ENCODE results near the gene P3H2. TPM values are rescaled to one million over a fixed set of nuclear protein-coding genes. Genes with fewer than 3 reads are reported as not detected.

The P3H2 gene
- total RNA-seq, 4 donors from 2014 or later: 15.6 to 41.5 (median 27.1) TPM

DNA sequence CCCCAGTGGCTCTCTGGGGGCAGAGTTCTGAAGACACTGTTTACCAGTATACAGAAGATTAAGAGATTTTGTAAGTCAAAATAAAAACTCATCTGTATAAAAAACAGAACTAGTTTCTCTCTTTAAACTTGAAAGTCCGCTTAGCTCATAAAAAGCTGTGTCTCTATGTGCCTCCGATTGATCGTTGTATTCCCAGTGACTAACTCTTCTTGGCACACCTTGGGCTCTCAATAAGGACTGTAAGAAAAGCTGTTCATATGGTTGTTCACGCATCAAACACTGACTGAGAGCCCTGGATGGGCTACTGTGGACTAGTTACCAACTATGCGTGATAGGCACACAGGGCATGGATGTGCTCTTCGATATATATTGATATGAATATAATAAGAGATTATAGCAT, 107.9 kb downstream of the P3H2 start:
- no peaks in the 10 kb centered on the region for H3K36me3 ChIP-seq
- WGBS: 88% methylated on average over 6 of the region's 6 CpGs
- intact Hi-C loops (cut with DNase I): no loop called here
- H3K27ac ChIP-seq (replicated peaks in 1 of 4): no peak overlapping the region
- DNase-seq (ENCODE audit: extremely low spot score): no peak
- no peak overlapping the region for H3K4me3 ChIP-seq
- TF ChIP-seq, protein P1, sequence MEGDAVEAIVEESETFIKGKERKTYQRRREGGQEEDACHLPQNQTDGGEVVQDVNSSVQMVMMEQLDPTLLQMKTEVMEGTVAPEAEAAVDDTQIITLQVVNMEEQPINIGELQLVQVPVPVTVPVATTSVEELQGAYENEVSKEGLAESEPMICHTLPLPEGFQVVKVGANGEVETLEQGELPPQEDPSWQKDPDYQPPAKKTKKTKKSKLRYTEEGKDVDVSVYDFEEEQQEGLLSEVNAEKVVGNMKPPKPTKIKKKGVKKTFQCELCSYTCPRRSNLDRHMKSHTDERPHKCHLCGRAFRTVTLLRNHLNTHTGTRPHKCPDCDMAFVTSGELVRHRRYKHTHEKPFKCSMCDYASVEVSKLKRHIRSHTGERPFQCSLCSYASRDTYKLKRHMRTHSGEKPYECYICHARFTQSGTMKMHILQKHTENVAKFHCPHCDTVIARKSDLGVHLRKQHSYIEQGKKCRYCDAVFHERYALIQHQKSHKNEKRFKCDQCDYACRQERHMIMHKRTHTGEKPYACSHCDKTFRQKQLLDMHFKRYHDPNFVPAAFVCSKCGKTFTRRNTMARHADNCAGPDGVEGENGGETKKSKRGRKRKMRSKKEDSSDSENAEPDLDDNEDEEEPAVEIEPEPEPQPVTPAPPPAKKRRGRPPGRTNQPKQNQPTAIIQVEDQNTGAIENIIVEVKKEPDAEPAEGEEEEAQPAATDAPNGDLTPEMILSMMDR (IDR thresholded peaks at IDR 0.05): no peak
- TF ChIP-seq POLR2A (IDR thresholded peaks at IDR 0.05; ENCODE audit: low read depth): no peak
- TF ChIP-seq EP300 (IDR thresholded peaks at IDR 0.05): no peak
- TF ChIP-seq POLR2AphosphoS5 (IDR thresholded peaks at IDR 0.05): no peak
- no peaks in the 10 kb centered on the region for H3K9me3 ChIP-seq
- no peaks in the 10 kb centered on the region for H3K27me3 ChIP-seq
- H3K4me1 ChIP-seq: peaks cover 1 to 30% (median 13%) of the 10 kb centered on the region in 4 donors

DNA sequence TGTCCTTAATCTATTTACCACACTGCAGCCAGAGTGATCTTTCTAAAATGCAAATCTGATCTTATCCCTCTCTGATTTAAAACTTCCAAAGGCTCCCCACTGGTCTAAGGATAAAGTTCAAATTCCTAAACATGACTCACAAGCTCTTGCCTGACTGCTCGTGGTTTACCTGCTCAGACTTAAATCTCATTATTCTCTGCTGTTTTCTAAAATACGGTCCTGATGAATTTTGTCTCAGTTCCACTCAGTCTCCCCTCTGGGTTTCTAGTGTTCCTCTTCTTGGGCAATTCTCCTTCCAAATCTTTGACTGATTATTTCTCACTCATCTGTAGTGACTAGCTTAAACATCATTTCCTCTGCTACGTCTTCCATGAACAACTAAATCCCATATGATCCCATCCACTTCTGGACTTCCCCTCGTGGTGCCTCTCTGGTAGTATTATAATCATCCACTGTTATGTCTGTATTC, 108.3 kb downstream of the P3H2 start:
- no peak overlapping the region for H3K27ac ChIP-seq (replicated peaks in 1 of 4)
- H3K27me3 ChIP-seq: no peaks in the 10 kb centered on the region
- no peaks in the 10 kb centered on the region for H3K36me3 ChIP-seq
- no peak for DNase-seq (ENCODE audit: extremely low spot score)
- peaks cover 0 to 25% (median 12%) of the 10 kb centered on the region in 4 donors for H3K4me1 ChIP-seq
- WGBS: 49% methylated on average over 4 of the region's 4 CpGs
- intact Hi-C loops (cut with DNase I): no loop called here
- TF ChIP-seq POLR2A (IDR thresholded peaks at IDR 0.05; ENCODE audit: low read depth): no peak
- H3K4me3 ChIP-seq: no peak overlapping the region
- no peaks in the 10 kb centered on the region for H3K9me3 ChIP-seq

DNA sequence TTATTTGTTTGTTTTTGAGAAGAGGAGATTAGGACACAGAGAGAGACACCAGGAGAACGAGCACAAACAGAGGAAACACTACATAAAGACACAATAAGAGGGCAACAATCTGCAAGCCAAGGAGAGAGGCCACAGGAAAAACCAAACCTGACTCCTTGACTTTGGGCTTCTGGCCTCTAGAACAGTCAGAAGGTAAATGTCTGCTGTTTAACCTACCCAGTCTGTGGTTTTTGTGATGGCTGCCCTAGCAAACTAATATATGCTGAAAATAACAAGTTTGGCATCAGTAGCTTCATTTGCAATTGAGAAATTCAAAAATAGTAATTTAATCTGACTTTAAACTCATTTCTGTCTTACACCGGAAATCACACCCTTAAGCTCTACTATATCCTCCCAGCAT, 110.2 kb downstream of the P3H2 start:
- intact Hi-C loops (cut with DNase I): no loop called here
- Histone ChIP-seq H3K4me1 (peaks cover 0 to 24% (median 13%) of the 10 kb centered on the region in 4 donors), H3K36me3 (no peaks in the 10 kb centered on the region), H3K27ac (replicated peaks in 1 of 4) (no peak overlapping the region), H3K9me3 (no peaks in the 10 kb centered on the region), H3K4me3 (no peak overlapping the region), H3K27me3 (no peaks in the 10 kb centered on the region)
- 78% methylated on average over 2 of the region's 2 CpGs for WGBS
- DNase-seq (ENCODE audit: extremely low spot score): no peak
- TF ChIP-seq EP300 (IDR thresholded peaks at IDR 0.05): no peak
- no peak for TF ChIP-seq POLR2A (IDR thresholded peaks at IDR 0.05; ENCODE audit: low read depth)
- TF ChIP-seq POLR2AphosphoS5 (IDR thresholded peaks at IDR 0.05): no peak
- TF ChIP-seq, protein P1 (IDR thresholded peaks at IDR 0.05): no peak

DNA sequence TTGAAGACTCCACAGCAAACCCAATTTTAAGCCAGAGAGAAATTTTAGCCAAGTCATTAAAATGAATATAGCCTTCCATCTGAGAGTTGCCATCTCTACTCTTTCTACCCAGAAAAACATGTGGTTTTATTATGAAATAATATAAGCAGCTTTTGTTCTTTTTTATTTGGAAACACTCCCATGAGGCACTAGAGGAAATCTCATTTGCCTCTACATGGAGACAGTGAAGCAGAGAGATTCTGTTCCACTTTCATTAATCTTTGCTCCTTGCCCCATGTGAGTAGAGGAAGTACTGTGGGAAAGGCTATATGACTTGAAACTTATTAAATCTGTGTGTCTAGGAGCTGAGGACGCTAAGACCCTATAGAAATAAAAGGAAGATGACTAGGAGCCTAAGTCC, 111.1 kb downstream of the P3H2 start:
- peaks cover 0 to 24% (median 13%) of the 10 kb centered on the region in 4 donors for H3K4me1 ChIP-seq
- no peak overlapping the region for H3K4me3 ChIP-seq
- no peak for DNase-seq (ENCODE audit: extremely low spot score)
- H3K9me3 ChIP-seq: no peaks in the 10 kb centered on the region
- no peaks in the 10 kb centered on the region for H3K27me3 ChIP-seq
- intact Hi-C loops (cut with DNase I): no loop called here
- WGBS: 52% methylated on average over 1 of the region's 1 CpG
- no peak overlapping the region for H3K27ac ChIP-seq (replicated peaks in 1 of 4)
- no peaks in the 10 kb centered on the region for H3K36me3 ChIP-seq
- TF ChIP-seq EP300 (IDR thresholded peaks at IDR 0.05) (no peak), POLR2A (IDR thresholded peaks at IDR 0.05; ENCODE audit: low read depth) (no peak), POLR2AphosphoS5 (IDR thresholded peaks at IDR 0.05) (no peak)
- TF ChIP-seq, protein P1 (IDR thresholded peaks at IDR 0.05): no peak

DNA sequence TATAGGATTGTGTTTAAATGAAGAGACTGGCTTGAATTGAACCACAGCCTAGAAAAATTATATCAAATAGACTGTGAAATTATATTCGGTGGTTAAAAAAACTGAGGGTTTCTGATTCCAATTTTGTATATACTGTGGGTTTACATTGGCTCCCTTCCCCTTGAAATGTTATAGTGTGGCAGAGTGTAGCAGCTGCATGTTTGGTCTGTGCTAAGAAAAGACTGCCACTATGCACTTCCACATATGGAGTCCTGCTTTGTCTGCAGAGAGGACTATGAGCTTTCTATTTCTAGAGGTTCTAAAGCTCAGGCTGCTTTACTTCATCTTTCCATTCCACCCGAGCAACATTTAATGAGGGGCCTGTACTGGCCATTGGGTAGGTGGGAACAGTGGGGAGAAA, 112.3 kb downstream of the P3H2 start:
- Histone ChIP-seq H3K4me3 (no peak overlapping the region), H3K27me3 (no peaks in the 10 kb centered on the region), H3K4me1 (peaks cover 0 to 33% (median 20%) of the 10 kb centered on the region in 4 donors), H3K9me3 (no peaks in the 10 kb centered on the region), H3K27ac (replicated peaks in 1 of 4) (no peak overlapping the region), H3K36me3 (no peaks in the 10 kb centered on the region)
- TF ChIP-seq EP300 (IDR thresholded peaks at IDR 0.05) (no peak), POLR2AphosphoS5 (IDR thresholded peaks at IDR 0.05) (no peak), POLR2A (IDR thresholded peaks at IDR 0.05; ENCODE audit: low read depth) (no peak)
- TF ChIP-seq, protein P1 (IDR thresholded peaks at IDR 0.05): no peak
- WGBS: 39% methylated on average over 2 of the region's 2 CpGs
- DNase-seq (ENCODE audit: extremely low spot score): no peak
- intact Hi-C loops (cut with DNase I): no loop called here
